GM23338 (cell line): ENCODE results near the gene NOSIP. TPM values are rescaled to one million over a fixed set of nuclear protein-coding genes. Genes with fewer than 3 reads are reported as not detected.

Experiments used
- ATAC-seq: fragments of 200-7000 bp; cut with Tn5 transposase; 3 replicates; pipeline ENCODE4 v1.9.1; 2020
- DNase-seq: peaks from one replicate; pipeline ENCODE4 v3.0.0-alpha.2; 2015; ENCODE audit warnings: low spot score
- H2AFZ ChIP-seq: fragments of 200-600 bp; sonication (generic); 2 replicates; pipeline ENCODE4 v1.8.0; 2016; ENCODE audit warnings: antibody characterized with exemption, mild to moderate bottlenecking, moderate library complexity
- H3F3A ChIP-seq: fragments of 200-600 bp; sonication (generic); replicated peaks from 2 replicates; pipeline ENCODE4 v1.8.0; 2017; ENCODE audit warnings: antibody characterized with exemption, mixed run types, low read depth
- H3K27ac ChIP-seq: fragments of 200-600 bp; sonication (generic); 2 replicates; pipeline ENCODE4 v1.6.1; 2016; ENCODE audit warnings: low read depth
- H3K27me3 ChIP-seq: fragments of 200-600 bp; sonication (generic); 2 replicates; pipeline ENCODE4 v1.8.0; 2016; ENCODE audit warnings: mild to moderate bottlenecking, mixed run types, moderate library complexity; ENCODE audit not compliant: insufficient read depth
- H3K36me3 ChIP-seq: fragments of 200-600 bp; sonication (generic); 2 replicates; pipeline ENCODE4 v1.8.0; 2016; ENCODE audit warnings: mild to moderate bottlenecking; ENCODE audit not compliant: insufficient read depth
- H3K4me1 ChIP-seq: fragments of 200-600 bp; sonication (generic); 2 replicates; pipeline ENCODE4 v1.8.0; 2016; ENCODE audit warnings: mild to moderate bottlenecking, moderate library complexity; ENCODE audit not compliant: insufficient read depth
- H3K4me2 ChIP-seq: fragments of 200-600 bp; sonication (generic); 2 replicates; pipeline ENCODE4 v1.7.1; 2017; ENCODE audit warnings: mixed run types
- H3K4me3 ChIP-seq: fragments of 200-600 bp; sonication (generic); 2 replicates; pipeline ENCODE4 v1.6.1; 2016; ENCODE audit warnings: mixed run types
- H3K79me2 ChIP-seq: fragments of 200-600 bp; sonication (generic); replicated peaks from 2 replicates; pipeline ENCODE4 v1.8.0; 2017; ENCODE audit warnings: mild to moderate bottlenecking; ENCODE audit not compliant: insufficient read depth
- H3K9me2 ChIP-seq: fragments of 200-600 bp; sonication (generic); 2 replicates; pipeline ENCODE4 v1.8.0; 2017; ENCODE audit not compliant: insufficient read depth
- H4K20me1 ChIP-seq: fragments of 200-600 bp; sonication (generic); replicated peaks from 2 replicates; pipeline ENCODE4 v1.8.0; 2017; ENCODE audit warnings: mild to moderate bottlenecking; ENCODE audit not compliant: insufficient read depth
- H3K27ac Mint-ChIP-seq: 2 replicates; pipeline ENCODE4 v1.8.0; 2020; ENCODE audit warnings: inconsistent platforms, mild to moderate bottlenecking, moderate library complexity, mixed read lengths
- H3K27me3 Mint-ChIP-seq: 3 replicates; pipeline ENCODE4 v1.8.0; 2022; ENCODE audit warnings: low read depth, mild to moderate bottlenecking, moderate library complexity, mixed read lengths, inconsistent platforms; ENCODE audit not compliant: insufficient read depth, poor library complexity
- H3K36me3 Mint-ChIP-seq: 3 replicates; pipeline ENCODE4 v1.8.0; 2021; ENCODE audit warnings: low read depth, mild to moderate bottlenecking, inconsistent platforms, moderate library complexity, mixed read lengths
- H3K4me1 Mint-ChIP-seq: 3 replicates; pipeline ENCODE4 v1.8.0; 2020; ENCODE audit warnings: mild to moderate bottlenecking, inconsistent platforms, mixed read lengths
- H3K4me3 Mint-ChIP-seq: 3 replicates; pipeline ENCODE4 v1.8.0; 2021; ENCODE audit warnings: moderate library complexity, mild to moderate bottlenecking, inconsistent platforms, mixed read lengths
- H3K9me3 Mint-ChIP-seq: 3 replicates; pipeline ENCODE4 v1.8.0; 2020; ENCODE audit warnings: moderate library complexity, mild to moderate bottlenecking, inconsistent platforms, mixed read lengths
- CREB1 ChIP-seq: fragments of 250-450 bp; sonication (Bioruptor Pico); IDR thresholded peaks from 2 replicates; pipeline ENCODE4 v1.5.0; 2020; ENCODE audit warnings: low read depth, mild to moderate bottlenecking, moderate library complexity
- CTCF ChIP-seq, 2 experiments: fragments of 200-600 bp in 1 of 2; sonication (generic) in 1 of 2; conservative IDR thresholded peaks; 2 replicates each; pipeline versions ENCODE4 v1.5.1 to v1.6.1; 2016 to 2017; ENCODE audit warnings: antibody characterized with exemption in 2 of 2, low read depth in 2 of 2, mild to moderate bottlenecking in 2 of 2, moderate library complexity in 1 of 2
- ETS1 ChIP-seq: IDR thresholded peaks from 2 replicates; pipeline ENCODE4 v1.6.1; 2016; ENCODE audit warnings: antibody characterized with exemption
- EZH2 ChIP-seq: fragments of 200-600 bp; sonication (generic); IDR thresholded peaks from one replicate; pipeline ENCODE4 v1.8.0; 2017; ENCODE audit warnings: antibody characterized with exemption, mild to moderate bottlenecking, low read depth; ENCODE audit not compliant: unreplicated experiment
- EZH2phosphoT487 ChIP-seq: fragments of 200-600 bp; sonication (generic); IDR thresholded peaks from one replicate; pipeline ENCODE4 v1.8.1; 2018; ENCODE audit warnings: antibody characterized with exemption; ENCODE audit not compliant: unreplicated experiment
- JUNB ChIP-seq: IDR thresholded peaks from one replicate; pipeline ENCODE4 v1.6.1; 2016; ENCODE audit warnings: antibody characterized with exemption; ENCODE audit not compliant: unreplicated experiment
- NANOG ChIP-seq: IDR thresholded peaks from 2 replicates; pipeline ENCODE4 v1.6.1; 2016; ENCODE audit warnings: antibody characterized with exemption, borderline replicate concordance
- POLR2AphosphoS5 ChIP-seq: IDR thresholded peaks from 2 replicates; pipeline ENCODE4 v1.6.1; 2016; ENCODE audit warnings: antibody characterized with exemption, low read depth
- REST ChIP-seq: IDR thresholded peaks from one replicate; pipeline ENCODE4 v1.6.1; 2018; ENCODE audit warnings: antibody characterized with exemption; ENCODE audit not compliant: unreplicated experiment
- STAT1 ChIP-seq: IDR thresholded peaks from one replicate; pipeline ENCODE4 v1.6.1; 2016; ENCODE audit warnings: antibody characterized with exemption; ENCODE audit not compliant: unreplicated experiment
- ZNF114 ChIP-seq: fragments of 250-450 bp; sonication (Bioruptor Pico); IDR thresholded peaks from 2 replicates; pipeline ENCODE4 v1.5.0; 2020; ENCODE audit warnings: mild to moderate bottlenecking, moderate library complexity
- ZNF331 ChIP-seq: fragments of 250-450 bp; sonication (Bioruptor Pico); IDR thresholded peaks from 2 replicates; pipeline ENCODE4 v1.5.0; 2020; ENCODE audit warnings: low read depth, mild to moderate bottlenecking, moderate library complexity
- ZNF462 ChIP-seq: fragments of 250-450 bp; sonication (Bioruptor Pico); IDR thresholded peaks from 2 replicates; pipeline ENCODE4 v1.5.0; 2020; ENCODE audit warnings: mild to moderate bottlenecking, moderate library complexity
- polyA plus RNA-seq: library from polyadenylated mRNA; unstranded; fragments of >200 nt; fragmentation: Nextera tagmentation; extraction: Ambion mirVana; gene quantifications from 2 replicates; pipeline ENCODE4 v1.2.1, GENCODE V29; 2016
- total RNA-seq: library from RNA; depleted of rRNA; stranded (reverse); fragments of >200 nt; shearing (Covaris generic); gene quantifications from 2 replicates; pipeline ENCODE4 v1.2.3, GENCODE V29; 2014

NOSIP gene
- total and polyA plus RNA-seq, 2 experiments from 2014 or later, result 88.5 to 143 TPM

- Histone ChIP-seq H4K20me1 (peaks cover 21% of the 10 kb centered on the region), H2AFZ (no peak overlapping the region), H3K4me1 (peaks cover 5% of the 10 kb centered on the region; the same call in 1 of the 2 replicates), H3K4me3 (no peak overlapping the region), H3F3A (peaks cover 29% of the 10 kb centered on the region), H3K27me3 (no peaks in the 10 kb centered on the region), H3K36me3 (peaks cover 7% of the 10 kb centered on the region; the same call in 1 of the 2 replicates), H3K4me2 (no peak overlapping the region), H3K79me2 (peaks cover 6% of the 10 kb centered on the region), H3K9me2 (no peaks in the 10 kb centered on the region), H3K27ac (no peak overlapping the region)
- Mint-ChIP-seq H3K4me1 (peaks cover 7% of the 10 kb centered on the region), H3K9me3 (no peaks in the 10 kb centered on the region), H3K4me3 (no peak overlapping the region), H3K27me3 (peaks cover 18% of the 10 kb centered on the region), H3K27ac (no peak overlapping the region), H3K36me3 (peaks cover 52% of the 10 kb centered on the region)
- ATAC-seq (no peak), DNase-seq (no peak)
- TF ChIP-seq CTCF (conservative IDR thresholded peaks at IDR 0.05; ENCODE audit: low read depth in 2 of 2) (no peak), POLR2AphosphoS5 (no peak), ZNF114 (CRISPR knock-in tag) (no peak), REST (no peak), CREB1 (CRISPR knock-in tag) (no peak), EZH2 (no peak), ZNF462 (no peak), ETS1 (no peak), NANOG (no peak), EZH2phosphoT487 (no peak), STAT1 (no peak), ZNF331 (no peak), JUNB (no peak)
Observed at GRCh38 chr19:49626226-49626625, 45.9 kb upstream of the NOSIP start.
